DND-41 (cell line): ENCODE results near the gene LRRC8E.

Experiments used
- CTCF ChIP-seq: IDR thresholded peaks from 2 replicates; pipeline ENCODE4 v1.5.1; 2012; ENCODE audit warnings: borderline replicate concordance, low read length, moderate library complexity, mild to moderate bottlenecking; ENCODE audit not compliant: poor library complexity, severe bottlenecking; ENCODE audit errors: extremely low read depth
- EZH2 ChIP-seq: IDR thresholded peaks from 3 replicates; pipeline ENCODE4 v1.6.1; 2012; ENCODE audit warnings: borderline replicate concordance, low read depth, mild to moderate bottlenecking, moderate library complexity, low read length, inconsistent platforms; ENCODE audit not compliant: severe bottlenecking

- TF ChIP-seq EZH2 (no peak), CTCF (no peak)
Observed at GRCh38 chr19:7905268-7905667, 17.0 kb downstream of the LRRC8E start.
